Fibroblast of villous mesenchyme (primary cell): Measurements from ENCODE around the gene XRCC6. TPM values are rescaled to one million over a fixed set of nuclear protein-coding genes. Genes with fewer than 3 reads are reported as not detected.

Source experiments
- DNase-seq: peaks from one replicate; pipeline ENCODE4 v3.0.0-alpha.2; 2010; ENCODE audit warnings: low read depth
- H3K4me3 ChIP-seq: 2 replicates; pipeline ENCODE4 v1.5.1; 2011; ENCODE audit warnings: low read depth, mild to moderate bottlenecking, low read length
- CTCF ChIP-seq: IDR thresholded peaks from 2 replicates; pipeline ENCODE4 v1.5.1; 2012; ENCODE audit warnings: low read depth, mild to moderate bottlenecking, low read length; ENCODE audit not compliant: insufficient read depth
- total RNA-seq: library from RNA; depleted of rRNA; stranded (reverse); fragments of >200 nt; gene quantifications from 2 replicates; pipeline ENCODE4 v1.2.3, GENCODE V29; 2012

Gene XRCC6
- total RNA-seq, 1 donor = 350 TPM

DNA sequence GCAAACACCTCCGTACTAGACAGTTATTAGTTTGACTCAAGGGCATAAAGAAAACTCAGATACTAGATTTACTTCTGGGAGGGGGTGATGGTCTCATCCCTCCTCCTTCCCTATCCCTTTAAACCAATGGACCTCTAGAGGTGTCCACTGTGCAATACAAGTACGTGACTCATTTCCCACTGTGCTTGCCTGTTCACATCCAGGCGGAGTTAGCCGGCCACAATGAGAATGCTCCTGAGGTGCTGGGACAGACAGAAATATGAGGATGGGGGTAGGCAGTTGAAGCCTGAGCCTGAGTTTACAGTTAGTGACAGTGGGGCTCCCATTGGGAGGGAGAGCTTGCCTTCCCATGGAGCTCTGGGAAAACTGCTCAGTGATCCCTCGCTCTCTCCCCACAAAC lies 23.0 kb upstream of the XRCC6 start:
- DNase-seq = peak; percentile 68

DNA sequence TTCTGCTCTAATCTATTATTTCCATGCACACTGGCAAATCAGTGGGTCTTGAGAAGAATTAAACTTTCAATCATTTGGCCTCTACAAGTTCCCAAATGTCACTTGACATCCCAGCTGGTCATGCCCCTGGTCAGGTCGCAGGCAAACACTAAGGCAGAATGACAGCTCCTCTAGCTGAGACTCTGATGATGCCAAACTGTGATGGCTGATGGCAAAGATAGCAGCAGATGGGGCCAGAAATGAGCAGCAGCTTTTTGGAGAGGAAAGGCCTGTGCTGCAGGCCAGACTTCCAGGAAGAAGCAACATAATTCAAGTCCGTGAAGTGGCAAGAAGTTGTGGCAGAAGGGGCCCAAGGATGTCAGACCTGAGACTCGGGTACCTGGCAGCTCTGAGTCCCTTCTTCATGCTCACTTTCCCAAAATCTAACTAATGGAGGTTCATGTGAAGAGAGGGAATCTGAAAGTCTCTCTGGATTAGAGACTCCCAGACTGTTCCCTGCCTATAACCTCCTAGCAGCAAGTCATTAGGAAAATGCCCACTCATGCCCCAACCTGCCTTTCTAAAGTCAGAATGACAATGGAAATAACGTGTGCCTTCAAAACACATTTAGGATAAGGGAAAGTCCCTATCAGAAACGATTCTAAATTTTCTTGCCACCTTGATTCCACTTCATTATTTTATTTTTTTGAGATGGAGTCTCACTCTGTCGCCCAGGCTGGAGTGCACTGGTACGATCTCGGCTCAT lies 22.0 kb upstream of the XRCC6 start:
- H3K4me3 ChIP-seq = no peak overlapping the region
- no peak for DNase-seq
- TF ChIP-seq CTCF = no peak

More for the DNA sequence above, 23.0 kb upstream of the XRCC6 start:
- no peak for TF ChIP-seq CTCF
- H3K4me3 ChIP-seq = no peak overlapping the region

- DNase-seq = no peak
- H3K4me3 ChIP-seq = no peak overlapping the region
- TF ChIP-seq CTCF = no peak
Observed at GRCh38 chr22:41600976-41601375, 20.1 kb upstream of the XRCC6 start.

- TF ChIP-seq CTCF = no peak
- no peak overlapping the region for H3K4me3 ChIP-seq
- DNase-seq = no peak
Observed at GRCh38 chr22:41603873-41604332, 17.2 kb upstream of the XRCC6 start.

GRCh38 chr22:41608386-41608785 lies 12.7 kb upstream of the XRCC6 start:
- DNase-seq = no peak
- TF ChIP-seq CTCF = no peak
- no peak overlapping the region for H3K4me3 ChIP-seq

GRCh38 chr22:41612603-41613306 lies 8.3 kb upstream of the XRCC6 start:
- no peak for TF ChIP-seq CTCF
- no peak for DNase-seq
- no peak overlapping the region for H3K4me3 ChIP-seq
